GM12892 (cell line): ENCODE measurements around the gene ALDOC.

ENCODE experiments used
- POLR2A ChIP-seq: IDR thresholded peaks from 2 replicates; pipeline ENCODE4 v1.6.1; 2011; ENCODE audit warnings: low read depth, low read length, control low read depth
- POLR2AphosphoS5 ChIP-seq: IDR thresholded peaks from 2 replicates; pipeline ENCODE4 v1.6.1; 2011; ENCODE audit warnings: low read depth, low read length, control low read depth
- TAF1 ChIP-seq: IDR thresholded peaks from 2 replicates; pipeline ENCODE4 v1.6.1; 2011; ENCODE audit warnings: low read depth, mild to moderate bottlenecking, control low read depth, low read length, borderline replicate concordance

DNA sequence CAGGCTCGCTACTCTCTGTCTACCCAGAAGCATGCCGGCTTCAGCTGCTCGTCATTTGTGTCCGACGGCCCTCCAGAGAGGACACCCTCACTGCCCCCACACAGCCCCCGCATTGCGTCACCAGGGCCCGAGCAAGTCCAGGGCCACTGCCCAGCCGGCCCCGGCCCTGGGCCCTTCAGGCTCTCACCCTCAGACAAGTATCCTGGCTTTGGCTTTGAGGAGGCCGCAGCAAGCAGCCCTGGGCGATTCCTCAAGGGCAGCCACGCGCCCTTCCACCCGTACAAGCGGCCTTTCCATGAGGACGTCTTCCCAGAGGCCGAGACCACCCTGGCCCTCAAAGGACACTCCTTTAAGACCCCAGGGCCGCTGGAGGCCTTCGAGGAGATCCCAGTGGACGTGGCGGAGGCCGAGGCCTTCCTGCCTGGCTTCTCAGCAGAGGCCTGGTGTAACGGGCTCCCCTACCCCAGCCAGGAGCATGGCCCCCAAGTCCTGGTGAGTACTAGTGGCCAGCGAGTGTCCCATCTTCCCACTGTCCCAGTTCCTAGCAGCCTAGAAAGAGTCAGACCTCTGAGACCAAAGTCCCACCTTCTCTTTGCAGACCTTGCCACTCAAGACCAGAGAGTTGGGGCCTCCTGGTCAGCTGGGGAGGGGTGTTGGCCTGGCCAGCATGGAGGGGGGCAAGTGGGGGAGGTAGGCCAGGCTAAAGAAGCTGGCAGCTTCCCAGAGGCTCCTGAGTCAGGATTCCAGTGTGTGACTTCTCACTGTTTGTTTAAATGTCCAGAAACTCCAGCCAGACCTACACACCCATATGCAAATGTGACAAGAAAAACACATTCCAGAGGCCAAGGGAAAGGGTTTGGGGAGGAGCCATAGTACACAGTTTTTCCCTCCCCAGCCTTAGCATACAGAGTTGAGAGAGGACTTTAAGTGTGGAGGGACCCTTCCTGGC, 51.9 kb downstream of the ALDOC start:
- no peak for TF ChIP-seq POLR2AphosphoS5
- TF ChIP-seq POLR2A = no peak
- TF ChIP-seq TAF1 = no peak
